GM23338 (cell line): ENCODE measurements around the gene BPI. TPM values are rescaled to one million over a fixed set of nuclear protein-coding genes. Genes with fewer than 3 reads are reported as not detected.
"Not testable (repeated sequence)": the region's sequence is repeated elsewhere in the genome, so short reads cannot be mapped to it uniquely, and the experiment has no call there.

Experiments
- ATAC-seq: fragments of 200-7000 bp; cut with Tn5 transposase; 3 replicates; pipeline ENCODE4 v1.9.1; 2020
- DNase-seq: peaks from one replicate; pipeline ENCODE4 v3.0.0-alpha.2; 2015; ENCODE audit warnings: low spot score
- H2AFZ ChIP-seq: fragments of 200-600 bp; sonication (generic); 2 replicates; pipeline ENCODE4 v1.8.0; 2016; ENCODE audit warnings: antibody characterized with exemption, mild to moderate bottlenecking, moderate library complexity
- H3F3A ChIP-seq: fragments of 200-600 bp; sonication (generic); replicated peaks from 2 replicates; pipeline ENCODE4 v1.8.0; 2017; ENCODE audit warnings: antibody characterized with exemption, mixed run types, low read depth
- H3K27ac ChIP-seq: fragments of 200-600 bp; sonication (generic); 2 replicates; pipeline ENCODE4 v1.6.1; 2016; ENCODE audit warnings: low read depth
- H3K27me3 ChIP-seq: fragments of 200-600 bp; sonication (generic); 2 replicates; pipeline ENCODE4 v1.8.0; 2016; ENCODE audit warnings: mild to moderate bottlenecking, mixed run types, moderate library complexity; ENCODE audit not compliant: insufficient read depth
- H3K36me3 ChIP-seq: fragments of 200-600 bp; sonication (generic); 2 replicates; pipeline ENCODE4 v1.8.0; 2016; ENCODE audit warnings: mild to moderate bottlenecking; ENCODE audit not compliant: insufficient read depth
- H3K4me1 ChIP-seq: fragments of 200-600 bp; sonication (generic); 2 replicates; pipeline ENCODE4 v1.8.0; 2016; ENCODE audit warnings: mild to moderate bottlenecking, moderate library complexity; ENCODE audit not compliant: insufficient read depth
- H3K4me2 ChIP-seq: fragments of 200-600 bp; sonication (generic); 2 replicates; pipeline ENCODE4 v1.7.1; 2017; ENCODE audit warnings: mixed run types
- H3K4me3 ChIP-seq: fragments of 200-600 bp; sonication (generic); 2 replicates; pipeline ENCODE4 v1.6.1; 2016; ENCODE audit warnings: mixed run types
- H3K79me2 ChIP-seq: fragments of 200-600 bp; sonication (generic); replicated peaks from 2 replicates; pipeline ENCODE4 v1.8.0; 2017; ENCODE audit warnings: mild to moderate bottlenecking; ENCODE audit not compliant: insufficient read depth
- H3K9me2 ChIP-seq: fragments of 200-600 bp; sonication (generic); 2 replicates; pipeline ENCODE4 v1.8.0; 2017; ENCODE audit not compliant: insufficient read depth
- H4K20me1 ChIP-seq: fragments of 200-600 bp; sonication (generic); replicated peaks from 2 replicates; pipeline ENCODE4 v1.8.0; 2017; ENCODE audit warnings: mild to moderate bottlenecking; ENCODE audit not compliant: insufficient read depth
- H3K27ac Mint-ChIP-seq: 2 replicates; pipeline ENCODE4 v1.8.0; 2020; ENCODE audit warnings: inconsistent platforms, mild to moderate bottlenecking, moderate library complexity, mixed read lengths
- H3K27me3 Mint-ChIP-seq: 3 replicates; pipeline ENCODE4 v1.8.0; 2022; ENCODE audit warnings: low read depth, mild to moderate bottlenecking, moderate library complexity, mixed read lengths, inconsistent platforms; ENCODE audit not compliant: insufficient read depth, poor library complexity
- H3K36me3 Mint-ChIP-seq: 3 replicates; pipeline ENCODE4 v1.8.0; 2021; ENCODE audit warnings: low read depth, mild to moderate bottlenecking, inconsistent platforms, moderate library complexity, mixed read lengths
- H3K4me1 Mint-ChIP-seq: 3 replicates; pipeline ENCODE4 v1.8.0; 2020; ENCODE audit warnings: mild to moderate bottlenecking, inconsistent platforms, mixed read lengths
- H3K4me3 Mint-ChIP-seq: 3 replicates; pipeline ENCODE4 v1.8.0; 2021; ENCODE audit warnings: moderate library complexity, mild to moderate bottlenecking, inconsistent platforms, mixed read lengths
- H3K9me3 Mint-ChIP-seq: 3 replicates; pipeline ENCODE4 v1.8.0; 2020; ENCODE audit warnings: moderate library complexity, mild to moderate bottlenecking, inconsistent platforms, mixed read lengths
- CREB1 ChIP-seq: fragments of 250-450 bp; sonication (Bioruptor Pico); IDR thresholded peaks from 2 replicates; pipeline ENCODE4 v1.5.0; 2020; ENCODE audit warnings: low read depth, mild to moderate bottlenecking, moderate library complexity
- polyA plus RNA-seq: library from polyadenylated mRNA; unstranded; fragments of >200 nt; fragmentation: Nextera tagmentation; extraction: Ambion mirVana; gene quantifications from 2 replicates; pipeline ENCODE4 v1.2.1, GENCODE V29; 2016
- total RNA-seq: library from RNA; depleted of rRNA; stranded (reverse); fragments of >200 nt; shearing (Covaris generic); gene quantifications from 2 replicates; pipeline ENCODE4 v1.2.3, GENCODE V29; 2014
- TF ChIP-seq, protein P1 (sequence below): fragments of 250-450 bp; sonication (Bioruptor Pico); IDR thresholded peaks from 2 replicates; pipeline ENCODE4 v1.5.0; 2020; ENCODE audit warnings: mild to moderate bottlenecking, moderate library complexity
- TF ChIP-seq, protein P2 (sequence below): IDR thresholded peaks from 2 replicates; pipeline ENCODE4 v1.6.1; 2016; ENCODE audit warnings: antibody characterized with exemption
- TF ChIP-seq, protein P3 (sequence below), 2 experiments: fragments of 200-600 bp in 1 of 2; sonication (generic) in 1 of 2; conservative IDR thresholded peaks; 2 replicates each; pipeline versions ENCODE4 v1.5.1 to v1.6.1; 2016 to 2017; ENCODE audit warnings: antibody characterized with exemption in 2 of 2, low read depth in 2 of 2, mild to moderate bottlenecking in 2 of 2, moderate library complexity in 1 of 2

BPI gene
- total and polyA plus RNA-seq, 2 experiments from 2014 or later = not detected

DNA sequence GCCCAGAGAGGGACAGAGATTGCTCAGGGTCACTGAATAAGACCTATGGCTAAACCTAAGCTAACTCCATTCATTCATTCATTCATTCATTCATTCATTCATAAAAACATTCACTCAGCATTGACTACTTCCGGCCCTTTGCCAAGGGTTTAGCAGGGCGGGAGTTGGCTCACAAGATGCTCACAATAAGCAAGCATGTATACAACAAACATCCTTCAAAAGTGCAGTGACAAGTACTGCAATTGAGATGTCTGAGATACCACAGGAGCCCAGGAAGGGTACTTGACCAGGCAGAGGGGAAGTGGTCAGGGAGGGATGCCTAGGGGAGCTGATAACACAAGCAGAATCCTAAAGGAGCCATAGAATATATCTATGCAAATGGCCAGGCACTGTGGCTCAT is 25.2 kb upstream of the BPI start (continued):
- TF ChIP-seq, protein P1, sequence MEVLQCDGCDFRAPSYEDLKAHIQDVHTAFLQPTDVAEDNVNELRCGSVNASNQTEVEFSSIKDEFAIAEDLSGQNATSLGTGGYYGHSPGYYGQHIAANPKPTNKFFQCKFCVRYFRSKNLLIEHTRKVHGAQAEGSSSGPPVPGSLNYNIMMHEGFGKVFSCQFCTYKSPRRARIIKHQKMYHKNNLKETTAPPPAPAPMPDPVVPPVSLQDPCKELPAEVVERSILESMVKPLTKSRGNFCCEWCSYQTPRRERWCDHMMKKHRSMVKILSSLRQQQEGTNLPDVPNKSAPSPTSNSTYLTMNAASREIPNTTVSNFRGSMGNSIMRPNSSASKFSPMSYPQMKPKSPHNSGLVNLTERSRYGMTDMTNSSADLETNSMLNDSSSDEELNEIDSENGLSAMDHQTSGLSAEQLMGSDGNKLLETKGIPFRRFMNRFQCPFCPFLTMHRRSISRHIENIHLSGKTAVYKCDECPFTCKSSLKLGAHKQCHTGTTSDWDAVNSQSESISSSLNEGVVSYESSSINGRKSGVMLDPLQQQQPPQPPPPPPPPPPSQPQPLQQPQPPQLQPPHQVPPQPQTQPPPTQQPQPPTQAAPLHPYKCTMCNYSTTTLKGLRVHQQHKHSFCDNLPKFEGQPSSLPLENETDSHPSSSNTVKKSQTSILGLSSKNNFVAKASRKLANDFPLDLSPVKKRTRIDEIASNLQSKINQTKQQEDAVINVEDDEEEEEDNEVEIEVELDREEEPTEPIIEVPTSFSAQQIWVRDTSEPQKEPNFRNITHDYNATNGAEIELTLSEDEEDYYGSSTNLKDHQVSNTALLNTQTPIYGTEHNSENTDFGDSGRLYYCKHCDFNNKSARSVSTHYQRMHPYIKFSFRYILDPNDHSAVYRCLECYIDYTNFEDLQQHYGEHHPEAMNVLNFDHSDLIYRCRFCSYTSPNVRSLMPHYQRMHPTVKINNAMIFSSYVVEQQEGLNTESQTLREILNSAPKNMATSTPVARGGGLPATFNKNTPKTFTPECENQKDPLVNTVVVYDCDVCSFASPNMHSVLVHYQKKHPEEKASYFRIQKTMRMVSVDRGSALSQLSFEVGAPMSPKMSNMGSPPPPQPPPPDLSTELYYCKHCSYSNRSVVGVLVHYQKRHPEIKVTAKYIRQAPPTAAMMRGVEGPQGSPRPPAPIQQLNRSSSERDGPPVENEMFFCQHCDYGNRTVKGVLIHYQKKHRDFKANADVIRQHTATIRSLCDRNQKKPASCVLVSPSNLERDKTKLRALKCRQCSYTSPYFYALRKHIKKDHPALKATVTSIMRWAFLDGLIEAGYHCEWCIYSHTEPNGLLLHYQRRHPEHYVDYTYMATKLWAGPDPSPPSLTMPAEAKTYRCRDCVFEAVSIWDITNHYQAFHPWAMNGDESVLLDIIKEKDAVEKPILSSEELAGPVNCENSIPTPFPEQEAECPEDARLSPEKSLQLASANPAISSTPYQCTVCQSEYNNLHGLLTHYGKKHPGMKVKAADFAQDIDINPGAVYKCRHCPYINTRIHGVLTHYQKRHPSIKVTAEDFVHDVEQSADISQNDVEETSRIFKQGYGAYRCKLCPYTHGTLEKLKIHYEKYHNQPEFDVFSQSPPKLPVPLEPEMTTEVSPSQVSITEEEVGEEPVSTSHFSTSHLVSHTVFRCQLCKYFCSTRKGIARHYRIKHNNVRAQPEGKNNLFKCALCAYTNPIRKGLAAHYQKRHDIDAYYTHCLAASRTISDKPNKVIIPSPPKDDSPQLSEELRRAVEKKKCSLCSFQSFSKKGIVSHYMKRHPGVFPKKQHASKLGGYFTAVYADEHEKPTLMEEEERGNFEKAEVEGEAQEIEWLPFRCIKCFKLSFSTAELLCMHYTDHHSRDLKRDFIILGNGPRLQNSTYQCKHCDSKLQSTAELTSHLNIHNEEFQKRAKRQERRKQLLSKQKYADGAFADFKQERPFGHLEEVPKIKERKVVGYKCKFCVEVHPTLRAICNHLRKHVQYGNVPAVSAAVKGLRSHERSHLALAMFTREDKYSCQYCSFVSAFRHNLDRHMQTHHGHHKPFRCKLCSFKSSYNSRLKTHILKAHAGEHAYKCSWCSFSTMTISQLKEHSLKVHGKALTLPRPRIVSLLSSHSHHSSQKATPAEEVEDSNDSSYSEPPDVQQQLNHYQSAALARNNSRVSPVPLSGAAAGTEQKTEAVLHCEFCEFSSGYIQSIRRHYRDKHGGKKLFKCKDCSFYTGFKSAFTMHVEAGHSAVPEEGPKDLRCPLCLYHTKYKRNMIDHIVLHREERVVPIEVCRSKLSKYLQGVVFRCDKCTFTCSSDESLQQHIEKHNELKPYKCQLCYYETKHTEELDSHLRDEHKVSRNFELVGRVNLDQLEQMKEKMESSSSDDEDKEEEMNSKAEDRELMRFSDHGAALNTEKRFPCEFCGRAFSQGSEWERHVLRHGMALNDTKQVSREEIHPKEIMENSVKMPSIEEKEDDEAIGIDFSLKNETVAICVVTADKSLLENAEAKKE (CRISPR knock-in tag) = no peak
- no peak for TF ChIP-seq CREB1 (CRISPR knock-in tag)
- TF ChIP-seq, protein P2, sequence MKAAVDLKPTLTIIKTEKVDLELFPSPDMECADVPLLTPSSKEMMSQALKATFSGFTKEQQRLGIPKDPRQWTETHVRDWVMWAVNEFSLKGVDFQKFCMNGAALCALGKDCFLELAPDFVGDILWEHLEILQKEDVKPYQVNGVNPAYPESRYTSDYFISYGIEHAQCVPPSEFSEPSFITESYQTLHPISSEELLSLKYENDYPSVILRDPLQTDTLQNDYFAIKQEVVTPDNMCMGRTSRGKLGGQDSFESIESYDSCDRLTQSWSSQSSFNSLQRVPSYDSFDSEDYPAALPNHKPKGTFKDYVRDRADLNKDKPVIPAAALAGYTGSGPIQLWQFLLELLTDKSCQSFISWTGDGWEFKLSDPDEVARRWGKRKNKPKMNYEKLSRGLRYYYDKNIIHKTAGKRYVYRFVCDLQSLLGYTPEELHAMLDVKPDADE = no peak

DNA sequence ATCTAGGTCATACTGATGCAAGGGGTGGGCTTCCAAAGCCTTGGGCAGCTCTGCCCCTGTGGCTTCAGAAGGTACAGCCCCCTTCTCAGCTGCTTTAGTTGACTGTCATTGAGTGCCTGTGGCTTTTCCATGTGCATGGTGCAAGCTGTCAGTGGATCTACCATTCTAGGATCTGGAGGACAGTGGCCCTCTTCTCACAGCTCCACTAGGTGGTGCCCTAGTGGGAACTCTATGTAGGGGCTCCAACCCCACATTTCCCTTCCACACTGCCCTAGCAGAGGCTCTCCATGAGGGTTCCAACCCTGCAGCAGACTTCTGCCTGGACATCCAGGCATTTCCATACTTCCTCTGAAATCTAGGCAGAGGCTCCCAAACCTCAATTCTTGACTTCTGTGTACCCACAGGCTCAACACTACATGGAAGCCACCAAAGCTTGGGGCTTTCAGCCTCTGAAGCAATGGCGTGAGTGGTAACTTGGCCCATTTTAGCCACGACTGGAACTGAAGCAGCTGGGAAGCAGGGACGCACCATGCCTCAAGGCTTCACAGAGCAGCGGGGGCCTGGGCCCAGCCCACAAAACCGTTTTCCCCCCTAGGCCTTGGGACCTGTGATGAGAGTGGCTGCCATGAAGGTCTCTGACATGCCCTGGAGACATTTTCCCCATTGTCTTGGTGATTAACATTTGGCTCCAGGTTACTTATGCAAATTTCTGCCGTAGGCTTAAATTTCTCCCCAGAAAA is 22.6 kb upstream of the BPI start:
- H3F3A ChIP-seq, H3K27me3 ChIP-seq, DNase-seq, H3K4me3 ChIP-seq, H2AFZ ChIP-seq, H3K27ac ChIP-seq, H3K4me3 Mint-ChIP-seq, H3K27ac Mint-ChIP-seq, H3K4me1 Mint-ChIP-seq, H4K20me1 ChIP-seq, ATAC-seq, H3K27me3 Mint-ChIP-seq, H3K36me3 Mint-ChIP-seq, H3K4me1 ChIP-seq, H3K79me2 ChIP-seq, H3K4me2 ChIP-seq, H3K9me2 ChIP-seq, H3K36me3 ChIP-seq: not testable (repeated sequence)
- H3K9me3 Mint-ChIP-seq = peaks cover 19% of the 10 kb centered on the region
- TF ChIP-seq, protein P3, sequence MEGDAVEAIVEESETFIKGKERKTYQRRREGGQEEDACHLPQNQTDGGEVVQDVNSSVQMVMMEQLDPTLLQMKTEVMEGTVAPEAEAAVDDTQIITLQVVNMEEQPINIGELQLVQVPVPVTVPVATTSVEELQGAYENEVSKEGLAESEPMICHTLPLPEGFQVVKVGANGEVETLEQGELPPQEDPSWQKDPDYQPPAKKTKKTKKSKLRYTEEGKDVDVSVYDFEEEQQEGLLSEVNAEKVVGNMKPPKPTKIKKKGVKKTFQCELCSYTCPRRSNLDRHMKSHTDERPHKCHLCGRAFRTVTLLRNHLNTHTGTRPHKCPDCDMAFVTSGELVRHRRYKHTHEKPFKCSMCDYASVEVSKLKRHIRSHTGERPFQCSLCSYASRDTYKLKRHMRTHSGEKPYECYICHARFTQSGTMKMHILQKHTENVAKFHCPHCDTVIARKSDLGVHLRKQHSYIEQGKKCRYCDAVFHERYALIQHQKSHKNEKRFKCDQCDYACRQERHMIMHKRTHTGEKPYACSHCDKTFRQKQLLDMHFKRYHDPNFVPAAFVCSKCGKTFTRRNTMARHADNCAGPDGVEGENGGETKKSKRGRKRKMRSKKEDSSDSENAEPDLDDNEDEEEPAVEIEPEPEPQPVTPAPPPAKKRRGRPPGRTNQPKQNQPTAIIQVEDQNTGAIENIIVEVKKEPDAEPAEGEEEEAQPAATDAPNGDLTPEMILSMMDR (conservative IDR thresholded peaks at IDR 0.05; ENCODE audit: low read depth in 2 of 2) = peak; percentile 39 to 52
